SK-N-SH (cell line): Measurements from ENCODE around the gene SLC25A47.

Experiments
- CHD2 ChIP-seq: fragments of 150-350 bp; IDR thresholded peaks from 2 replicates; pipeline ENCODE4 v1.6.1; 2018; ENCODE audit warnings: low read length; ENCODE audit not compliant: partially characterized antibody
- EP300 ChIP-seq, 2 experiments: IDR thresholded peaks; 2 replicates each; pipeline versions ENCODE4 v1.4.0 to v1.6.1; 2012; ENCODE audit warnings: borderline replicate concordance in 1 of 2, low read depth in 1 of 2, low read length in 1 of 2
- FOXJ3 ChIP-seq: sonication (generic); formaldehyde crosslinking; IDR thresholded peaks from 2 replicates; pipeline ENCODE4 v1.5.1; 2020; ENCODE audit warnings: mild to moderate bottlenecking, missing genetic modification reagents
- GATA2 ChIP-seq: sonication (generic); formaldehyde crosslinking; IDR thresholded peaks from 2 replicates; pipeline ENCODE4 v1.5.0; 2020; ENCODE audit warnings: mild to moderate bottlenecking, missing genetic modification reagents
- NFIC ChIP-seq: IDR thresholded peaks from 2 replicates; pipeline ENCODE4 v1.4.0; 2012; ENCODE audit warnings: borderline replicate concordance
- POLR2AphosphoS5 ChIP-seq: IDR thresholded peaks from 2 replicates; pipeline ENCODE4 v1.6.1; 2012; ENCODE audit warnings: low read depth, low read length
- RCOR1 ChIP-seq: fragments of 150-350 bp; IDR thresholded peaks from 2 replicates; pipeline ENCODE4 v1.6.1; 2017; ENCODE audit warnings: antibody characterized with exemption, low read length
- SMC3 ChIP-seq: IDR thresholded peaks from 2 replicates; pipeline ENCODE4 v1.6.1; 2012; ENCODE audit warnings: low read depth, low read length, improper control_type of control experiment
- TCF12 ChIP-seq: IDR thresholded peaks from 2 replicates; pipeline ENCODE4 v1.4.0; 2012
- TF ChIP-seq, protein P1 (sequence below): fragments of 200-600 bp; sonication (generic); IDR thresholded peaks from 2 replicates; pipeline ENCODE4 v1.6.1; 2017; ENCODE audit warnings: antibody characterized with exemption, mild to moderate bottlenecking, moderate library complexity
- TF ChIP-seq, protein P2 (sequence below): IDR thresholded peaks from 2 replicates; pipeline ENCODE4 v1.4.0; 2012; ENCODE audit warnings: low read depth
- TF ChIP-seq, protein P3 (sequence below): fragments of 150-350 bp; IDR thresholded peaks from 2 replicates; pipeline ENCODE4 v1.6.1; 2017; ENCODE audit warnings: antibody characterized with exemption, low read length, low read depth, borderline replicate concordance
- TF ChIP-seq, protein P4 (sequence below): IDR thresholded peaks from 2 replicates; pipeline ENCODE4 v1.6.1; 2012; ENCODE audit warnings: mild to moderate bottlenecking, low read depth, low read length, moderate library complexity

DNA sequence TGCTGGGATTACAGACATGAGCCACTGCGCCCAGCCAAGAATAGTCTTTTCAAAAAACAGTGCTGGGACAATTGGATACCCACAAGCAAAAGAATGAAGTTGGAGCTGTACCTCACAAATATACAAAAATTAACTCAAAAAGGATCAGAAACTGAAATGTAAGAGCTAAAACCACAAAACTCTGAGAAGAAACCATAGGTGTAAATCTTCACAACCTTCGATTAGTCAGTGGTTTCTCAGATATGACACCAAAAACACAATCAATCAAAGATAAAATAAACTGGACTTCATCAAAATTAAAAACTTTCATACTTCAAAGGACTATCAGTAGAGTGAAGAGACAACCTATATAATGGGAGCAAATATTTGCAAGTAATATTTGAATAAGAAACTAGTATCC is 35.3 kb downstream of the SLC25A47 start:
- TF ChIP-seq, protein P1, sequence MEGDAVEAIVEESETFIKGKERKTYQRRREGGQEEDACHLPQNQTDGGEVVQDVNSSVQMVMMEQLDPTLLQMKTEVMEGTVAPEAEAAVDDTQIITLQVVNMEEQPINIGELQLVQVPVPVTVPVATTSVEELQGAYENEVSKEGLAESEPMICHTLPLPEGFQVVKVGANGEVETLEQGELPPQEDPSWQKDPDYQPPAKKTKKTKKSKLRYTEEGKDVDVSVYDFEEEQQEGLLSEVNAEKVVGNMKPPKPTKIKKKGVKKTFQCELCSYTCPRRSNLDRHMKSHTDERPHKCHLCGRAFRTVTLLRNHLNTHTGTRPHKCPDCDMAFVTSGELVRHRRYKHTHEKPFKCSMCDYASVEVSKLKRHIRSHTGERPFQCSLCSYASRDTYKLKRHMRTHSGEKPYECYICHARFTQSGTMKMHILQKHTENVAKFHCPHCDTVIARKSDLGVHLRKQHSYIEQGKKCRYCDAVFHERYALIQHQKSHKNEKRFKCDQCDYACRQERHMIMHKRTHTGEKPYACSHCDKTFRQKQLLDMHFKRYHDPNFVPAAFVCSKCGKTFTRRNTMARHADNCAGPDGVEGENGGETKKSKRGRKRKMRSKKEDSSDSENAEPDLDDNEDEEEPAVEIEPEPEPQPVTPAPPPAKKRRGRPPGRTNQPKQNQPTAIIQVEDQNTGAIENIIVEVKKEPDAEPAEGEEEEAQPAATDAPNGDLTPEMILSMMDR, result no peak
- TF ChIP-seq, protein P2, sequence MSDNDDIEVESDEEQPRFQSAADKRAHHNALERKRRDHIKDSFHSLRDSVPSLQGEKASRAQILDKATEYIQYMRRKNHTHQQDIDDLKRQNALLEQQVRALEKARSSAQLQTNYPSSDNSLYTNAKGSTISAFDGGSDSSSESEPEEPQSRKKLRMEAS, result no peak
- TF ChIP-seq TCF12 (no peak), SMC3 (no peak), CHD2 (no peak), FOXJ3 (no peak), EP300 (IDR thresholded peaks at IDR 0.05; ENCODE audit: borderline replicate concordance in 1 of 2, low read depth in 1 of 2, low read length in 1 of 2) (no peak), RCOR1 (no peak), GATA2 (CRISPR knock-in tag) (no peak), NFIC (no peak), POLR2AphosphoS5 (no peak)
- TF ChIP-seq, protein P3, sequence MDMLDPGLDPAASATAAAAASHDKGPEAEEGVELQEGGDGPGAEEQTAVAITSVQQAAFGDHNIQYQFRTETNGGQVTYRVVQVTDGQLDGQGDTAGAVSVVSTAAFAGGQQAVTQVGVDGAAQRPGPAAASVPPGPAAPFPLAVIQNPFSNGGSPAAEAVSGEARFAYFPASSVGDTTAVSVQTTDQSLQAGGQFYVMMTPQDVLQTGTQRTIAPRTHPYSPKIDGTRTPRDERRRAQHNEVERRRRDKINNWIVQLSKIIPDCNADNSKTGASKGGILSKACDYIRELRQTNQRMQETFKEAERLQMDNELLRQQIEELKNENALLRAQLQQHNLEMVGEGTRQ, result no peak
- TF ChIP-seq, protein P4, sequence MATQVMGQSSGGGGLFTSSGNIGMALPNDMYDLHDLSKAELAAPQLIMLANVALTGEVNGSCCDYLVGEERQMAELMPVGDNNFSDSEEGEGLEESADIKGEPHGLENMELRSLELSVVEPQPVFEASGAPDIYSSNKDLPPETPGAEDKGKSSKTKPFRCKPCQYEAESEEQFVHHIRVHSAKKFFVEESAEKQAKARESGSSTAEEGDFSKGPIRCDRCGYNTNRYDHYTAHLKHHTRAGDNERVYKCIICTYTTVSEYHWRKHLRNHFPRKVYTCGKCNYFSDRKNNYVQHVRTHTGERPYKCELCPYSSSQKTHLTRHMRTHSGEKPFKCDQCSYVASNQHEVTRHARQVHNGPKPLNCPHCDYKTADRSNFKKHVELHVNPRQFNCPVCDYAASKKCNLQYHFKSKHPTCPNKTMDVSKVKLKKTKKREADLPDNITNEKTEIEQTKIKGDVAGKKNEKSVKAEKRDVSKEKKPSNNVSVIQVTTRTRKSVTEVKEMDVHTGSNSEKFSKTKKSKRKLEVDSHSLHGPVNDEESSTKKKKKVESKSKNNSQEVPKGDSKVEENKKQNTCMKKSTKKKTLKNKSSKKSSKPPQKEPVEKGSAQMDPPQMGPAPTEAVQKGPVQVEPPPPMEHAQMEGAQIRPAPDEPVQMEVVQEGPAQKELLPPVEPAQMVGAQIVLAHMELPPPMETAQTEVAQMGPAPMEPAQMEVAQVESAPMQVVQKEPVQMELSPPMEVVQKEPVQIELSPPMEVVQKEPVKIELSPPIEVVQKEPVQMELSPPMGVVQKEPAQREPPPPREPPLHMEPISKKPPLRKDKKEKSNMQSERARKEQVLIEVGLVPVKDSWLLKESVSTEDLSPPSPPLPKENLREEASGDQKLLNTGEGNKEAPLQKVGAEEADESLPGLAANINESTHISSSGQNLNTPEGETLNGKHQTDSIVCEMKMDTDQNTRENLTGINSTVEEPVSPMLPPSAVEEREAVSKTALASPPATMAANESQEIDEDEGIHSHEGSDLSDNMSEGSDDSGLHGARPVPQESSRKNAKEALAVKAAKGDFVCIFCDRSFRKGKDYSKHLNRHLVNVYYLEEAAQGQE, result no peak
